K562 (cell line): ENCODE results near the gene PURA. TPM values are rescaled to one million over a fixed set of nuclear protein-coding genes. Genes with fewer than 3 reads are reported as not detected.

Source experiments
- ATAC-seq: fragments of 200-7000 bp; cut with Tn5 transposase; 3 replicates; pipeline ENCODE4 v1.9.1; 2020; ENCODE audit warnings: moderate library complexity
- BruUV-seq: library from RNA; stranded (reverse); fragments of 400-500 nt; replicated peaks from 2 replicates; lab custom pipeline; 2021; lab: Mats Ljungman, UMichigan
- CTCF ChIA-PET: fragments of 300-600 bp; formaldehyde crosslinking; extraction: SDS; loops from one replicate; lab custom pipeline; 2021; ENCODE audit warnings: low intra/inter-chr PET ratio; lab: Yijun Ruan, JAX
- POLR2A ChIA-PET: fragments of 300-600, 350-650 bp; sonication (Branson Sonifier 250); formaldehyde crosslinking; extraction: SDS; loops from one replicate; lab custom pipeline; 2021; ENCODE audit warnings: antibody characterized with exemption, inconsistent platforms; lab: Yijun Ruan, JAX
- DNase-seq, 4 experiments: peaks; one replicate each; pipeline versions ENCODE4 v3.0.0 to v3.0.0-alpha.2; 2011 to 2018; ENCODE audit warnings: low spot score in 3 of 4, mixed read lengths in 3 of 4; ENCODE audit errors: extremely low read depth in 1 of 4
- FAIRE-seq: peaks from 2 replicates; lab custom pipeline; 2011; peaks lifted over from hg19 to GRCh38; lab: Jason Lieb, UNC
- H2AFZ ChIP-seq: 2 replicates; pipeline ENCODE4 v1.6.0; 2011; ENCODE audit warnings: low read depth, low read length, control low read depth, inconsistent platforms
- H3K27ac ChIP-seq: fragments of 200-600 bp; 3 replicates; pipeline ENCODE4 v1.8.0; 2011; ENCODE audit warnings: low read depth, mild to moderate bottlenecking, control low read depth, inconsistent platforms, low read length, moderate library complexity, mixed read lengths; ENCODE audit errors: extremely low read depth
- H3K27me3 ChIP-seq, 2 experiments: fragments of 300-600 bp in 1 of 2; 2 replicates in 1 of 2; 3 replicates in 1 of 2; pipeline versions ENCODE4 v1.6.0 to v1.8.0; 2011; ENCODE audit warnings: inconsistent platforms in 2 of 2, low read length in 2 of 2, mild to moderate bottlenecking in 1 of 2, mixed read lengths in 1 of 2, moderate library complexity in 1 of 2; ENCODE audit not compliant: control insufficient read depth in 2 of 2, insufficient read depth in 2 of 2
- H3K36me3 ChIP-seq: fragments of 300-600 bp; 3 replicates; pipeline ENCODE4 v1.8.0; 2011; ENCODE audit warnings: mild to moderate bottlenecking, low read length, inconsistent platforms; ENCODE audit not compliant: control insufficient read depth, insufficient read depth
- H3K4me1 ChIP-seq, 2 experiments: fragments of 200-600 bp in 1 of 2; replicated peaks in 1 of 2; 2 replicates in 1 of 2; 3 replicates in 1 of 2; pipeline versions ENCODE4 v1.5.1 to v1.8.0; 2011; ENCODE audit warnings: inconsistent platforms in 2 of 2, low read length in 2 of 2, mild to moderate bottlenecking in 1 of 2, mixed read lengths in 1 of 2, moderate library complexity in 1 of 2; ENCODE audit not compliant: control insufficient read depth in 2 of 2, insufficient read depth in 2 of 2
- H3K4me2 ChIP-seq: 2 replicates; pipeline ENCODE4 v1.6.1; 2011; ENCODE audit warnings: low read length, control low read depth, inconsistent platforms, mixed read lengths; ENCODE audit not compliant: insufficient read depth
- H3K4me3 ChIP-seq: fragments of 200-600 bp; sonication (generic), shearing (Covaris generic); 2 replicates; pipeline ENCODE4 v1.5.1; 2016; ENCODE audit warnings: control low read depth, inconsistent platforms
- H3K79me2 ChIP-seq: fragments of 200-600 bp; 3 replicates; pipeline ENCODE4 v1.8.0; 2011; ENCODE audit warnings: low read length, inconsistent platforms; ENCODE audit not compliant: control insufficient read depth, insufficient read depth
- H3K9ac ChIP-seq, 2 experiments: 2 replicates each; pipeline versions ENCODE4 v1.6.0 to v1.6.1; 2011; ENCODE audit warnings: low read depth in 2 of 2, low read length in 2 of 2, control low read depth in 1 of 2, inconsistent platforms in 1 of 2, mild to moderate bottlenecking in 1 of 2, mixed read lengths in 1 of 2; ENCODE audit not compliant: insufficient read depth in 1 of 2
- H3K9me1 ChIP-seq: one replicate; pipeline ENCODE4 v1.6.0; 2011; ENCODE audit warnings: inconsistent platforms, mild to moderate bottlenecking, low read length, moderate library complexity; ENCODE audit not compliant: control insufficient read depth, insufficient read depth
- H3K9me3 ChIP-seq: replicated peaks from 2 replicates; pipeline ENCODE4 v1.5.1; 2011; ENCODE audit warnings: low read depth, low read length, inconsistent platforms; ENCODE audit not compliant: control insufficient read depth, insufficient read depth
- H4K20me1 ChIP-seq: replicated peaks from 2 replicates; pipeline ENCODE4 v1.6.1; 2011; ENCODE audit warnings: low read length, inconsistent platforms, mixed read lengths; ENCODE audit not compliant: control insufficient read depth, insufficient read depth
- CEBPB ChIP-seq: fragments of 450-650 bp; IDR thresholded peaks from 2 replicates; pipeline ENCODE4 v1.6.1; 2016; ENCODE audit warnings: missing genetic modification characterization, missing compliant biosample characterization
- CEBPG ChIP-seq, 3 experiments: fragments of 200-800 bp in 1 of 3; sonication (Bioruptor generic) in 1 of 3; sonication (generic) in 1 of 3; formaldehyde crosslinking in 1 of 3; IDR thresholded peaks in 2 of 3; conservative IDR thresholded peaks in 1 of 3; 2 replicates each; pipeline versions ENCODE4 v1.6.1 to v1.8.0; 2016 to 2022; ENCODE audit warnings: missing compliant biosample characterization in 2 of 3, missing genetic modification characterization in 2 of 3, mild to moderate bottlenecking in 1 of 3, missing genetic modification reagents in 1 of 3
- CREB3L1 ChIP-seq: fragments of 450-650 bp; IDR thresholded peaks from 2 replicates; pipeline ENCODE4 v1.6.1; 2014; ENCODE audit warnings: low read depth, mild to moderate bottlenecking, moderate library complexity, borderline replicate concordance
- HNRNPUL1 ChIP-seq: fragments of 200-400 bp; formaldehyde crosslinking; IDR thresholded peaks from 2 replicates; pipeline ENCODE4 v1.6.1; 2017; ENCODE audit warnings: low read length
- KDM1A ChIP-seq, 2 experiments: fragments of 450-650 bp; IDR thresholded peaks; 2 replicates each; pipeline ENCODE4 v1.6.1; 2016; ENCODE audit warnings: mild to moderate bottlenecking in 2 of 2
- MAZ ChIP-seq, 2 experiments: fragments of 450-650 bp in 1 of 2; sonication (generic) in 1 of 2; formaldehyde crosslinking; IDR thresholded peaks in 1 of 2; conservative IDR thresholded peaks in 1 of 2; 2 replicates each; pipeline versions ENCODE4 v1.4.0 to v1.5.0; 2020; ENCODE audit warnings: mild to moderate bottlenecking in 1 of 2, missing genetic modification reagents in 1 of 2
- PML ChIP-seq: IDR thresholded peaks from 2 replicates; pipeline ENCODE4 v1.6.1; 2012; ENCODE audit warnings: low read length, inconsistent platforms
- POLR3G ChIP-seq: IDR thresholded peaks from 2 replicates; pipeline ENCODE4 v1.6.1; 2011; ENCODE audit not compliant: insufficient read length, insufficient replicate concordance; ENCODE audit errors: extremely low read depth
- SAFB2 ChIP-seq: fragments of 200-400 bp; formaldehyde crosslinking; IDR thresholded peaks from 2 replicates; pipeline ENCODE4 v1.6.1; 2018; ENCODE audit warnings: borderline replicate concordance, low read length, low read depth, moderate library complexity; ENCODE audit not compliant: severe bottlenecking
- TEAD4 ChIP-seq, 2 experiments: sonication (generic) in 1 of 2; formaldehyde crosslinking in 1 of 2; IDR thresholded peaks; 2 replicates each; pipeline versions ENCODE4 v1.6.1 to v1.8.0; 2012 to 2022; ENCODE audit warnings: borderline replicate concordance in 1 of 2, inconsistent platforms in 1 of 2, low read length in 1 of 2, mild to moderate bottlenecking in 1 of 2, missing genetic modification reagents in 1 of 2
- U2AF2 ChIP-seq: fragments of 200-400 bp; formaldehyde crosslinking; optimal IDR thresholded peaks from 2 replicates; pipeline ENCODE3; 2017; ENCODE audit warnings: low read depth, mild to moderate bottlenecking, low read length
- ZNF586 ChIP-seq: fragments of 450-650 bp; formaldehyde crosslinking; conservative IDR thresholded peaks from 2 replicates; pipeline ENCODE4 v1.4.0; 2020; ENCODE audit warnings: mild to moderate bottlenecking, moderate library complexity
- WGBS: fragments of 100-300 bp; shearing (Covaris generic); methylation state at CpG from one replicate; pipeline ENCODE4 v1.1.6; 2016; ENCODE audit warnings: low coverage, mixed read lengths; ENCODE audit not compliant: insufficient coverage; ENCODE audit errors: missing lambda C conversion rate; 5-methylcytosine and 5-hydroxymethylcytosine counted together
- in situ Hi-C: fragments of 300-500 bp; cut with MboI; formaldehyde crosslinking; loops from 4 replicates; pipeline ENCODE4 v1.15.0; 2018; ENCODE audit warnings: inconsistent platforms, mixed read lengths
- intact Hi-C: fragments of 100-400 bp; cut with micrococcal nuclease; formaldehyde crosslinking; loops from 2 replicates; pipeline ENCODE4 v1.14.2; 2022
- polyA plus RNA-seq, 8 experiments: library from polyadenylated mRNA; depleted of rRNA in 4 of 8; stranded (reverse) in 5 of 8; unstranded in 3 of 8; fragments of >200 nt; fragmentation: Nextera tagmentation in 2 of 8; fragmentation: Illumina TruSeq in 1 of 8; extraction: Ambion mirVana in 2 of 8; extraction: Trizol in 1 of 8; gene quantifications; 2 replicates each; pipeline versions ENCODE4 v1.2.1 to v1.2.3, GENCODE V29; 2011 to 2014; ENCODE audit warnings: inconsistent platforms in 1 of 8, missing spikeins in 1 of 8
- total RNA-seq, 7 experiments: library from RNA; depleted of rRNA in 6 of 7; stranded (reverse); fragments of >200 nt in 6 of 7; fragmentation: Illumina TruSeq in 2 of 7; extraction: Trizol in 2 of 7; gene quantifications; 2 replicates each; pipeline versions ENCODE4 v1.2.1 to v1.2.3, GENCODE V29; 2011 to 2021; ENCODE audit warnings: low replicate concordance in 1 of 7
- TF ChIP-seq, protein P1 (sequence below): fragments of 250-450 bp; sonication (Bioruptor Pico); IDR thresholded peaks from 2 replicates; pipeline ENCODE4 v1.5.0; 2021

The PURA gene
- total and polyA plus RNA-seq, 9 of the 15 experiments (the other 6 are each of a cell fraction or from before 2014, with no cell fraction given): 3.2 to 11.1 (median 5.4) TPM

DNA sequence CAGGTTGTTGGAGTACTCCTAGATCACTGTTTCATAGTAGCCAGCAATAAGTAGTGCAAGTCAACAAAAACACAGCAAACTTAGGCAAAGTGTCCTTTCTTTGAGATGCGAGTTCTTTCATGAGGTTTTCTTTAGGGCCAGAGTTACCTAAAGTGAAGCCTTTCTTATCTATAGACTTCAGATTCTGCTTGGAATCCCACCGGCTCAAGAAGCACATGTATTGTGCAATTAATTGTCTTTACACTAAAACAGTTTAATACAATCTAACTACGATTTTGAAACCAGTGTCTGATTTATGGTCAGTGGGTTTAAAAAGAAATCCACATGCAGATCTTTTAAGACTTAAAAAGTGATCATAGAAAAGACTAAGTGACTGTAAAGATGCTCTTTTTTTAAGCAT is 3.6 kb downstream of the PURA start:
- no peak overlapping the region for H2AFZ ChIP-seq
- ChIA-PET POLR2A (interaction anchor here (1.1 to 1.5 kb wide), 2 partner anchors 13 to 53 kb away, joined by 3 read pairs; no protein-coding TSS in a partner anchor), CTCF (no interaction called here)
- H3K4me2 ChIP-seq: no peak overlapping the region; the same call in 1 of the 2 replicates
- in situ Hi-C loops (no loop called here), intact Hi-C loops (loop anchor here (10.0 kb wide), 2 partner anchors 597 to 1497 kb away; partner anchors contain the start of gene DIAPH1)
- DNase-seq (no peak), FAIRE-seq (no peak), ATAC-seq (no peak)
- no peak overlapping the region for H3K4me3 ChIP-seq
- no peaks in the 10 kb centered on the region for H3K27me3 ChIP-seq
- H3K79me2 ChIP-seq: peaks cover 56% of the 10 kb centered on the region
- no peaks in the 10 kb centered on the region; the same call in 2 of the 3 replicates for H3K36me3 ChIP-seq
- 8% methylated on average over 3 of the region's 3 CpGs for WGBS
- no peak overlapping the region for H3K27ac ChIP-seq
- BruUV-seq: no TSS peak
- TF ChIP-seq CREB3L1 (no peak), KDM1A (IDR thresholded peaks at IDR 0.05) (peak; percentile 46 to 50; a peak in 3 of 4 replicates), MAZ (CRISPR knock-in tag; conservative IDR thresholded peaks at IDR 0.05 in 1 of 2, IDR thresholded peaks at IDR 0.05 in 1 of 2) (no peak), PML (no peak), TEAD4 (IDR thresholded peaks at IDR 0.05; ENCODE audit: low read length) (peak; percentile 37; the same call in 1 of the 2 replicates), TEAD4 (CRISPR knock-in tag; IDR thresholded peaks at IDR 0.05; ENCODE audit: borderline replicate concordance) (no peak), SAFB2 (no peak), ZNF586 (CRISPR knock-in tag) (no peak), U2AF2 (no peak), POLR3G (no peak), CEBPG (CRISPR knock-in tag; IDR thresholded peaks at IDR 0.05) (no peak), CEBPG (tag; conservative IDR thresholded peaks at IDR 0.05 in 1 of 2, IDR thresholded peaks at IDR 0.05 in 1 of 2) (peak in 1 of 2 experiments; percentile 83; a peak in 2 of 4 replicates), CEBPB (tag) (peak; percentile 90), HNRNPUL1 (no peak)
- TF ChIP-seq, protein P1, sequence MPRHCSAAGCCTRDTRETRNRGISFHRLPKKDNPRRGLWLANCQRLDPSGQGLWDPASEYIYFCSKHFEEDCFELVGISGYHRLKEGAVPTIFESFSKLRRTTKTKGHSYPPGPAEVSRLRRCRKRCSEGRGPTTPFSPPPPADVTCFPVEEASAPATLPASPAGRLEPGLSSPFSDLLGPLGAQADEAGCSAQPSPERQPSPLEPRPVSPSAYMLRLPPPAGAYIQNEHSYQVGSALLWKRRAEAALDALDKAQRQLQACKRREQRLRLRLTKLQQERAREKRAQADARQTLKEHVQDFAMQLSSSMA (CRISPR knock-in tag): no peak
- peaks cover 12 to 23% of the 10 kb centered on the region in 2 experiments for H3K4me1 ChIP-seq
- H3K9me1 ChIP-seq: no peaks in the 10 kb centered on the region
- H3K9me3 ChIP-seq: no peaks in the 10 kb centered on the region
- H3K9ac ChIP-seq: no peak overlapping the region
- peaks cover under 1% of the 10 kb centered on the region; the same call in 1 of the 2 replicates for H4K20me1 ChIP-seq
